Stimulated activated CD8-positive, alpha-beta memory T cell treated with anti-CD3 and anti-CD28 coated beads, Interleukin-12 subunit alpha, Interleukin-12 subunit beta, amount 100 ng/mL, for 1 hour (primary cell): ENCODE results near the gene BACE1-AS.
"Not testable (repeated sequence)": the region's sequence is repeated elsewhere in the genome, so short reads cannot be mapped to it uniquely, and the experiment has no call there.

Source experiments
- DNase-seq: peaks from one replicate; pipeline ENCODE4 v3.0.0-alpha.2; 2020; ENCODE audit warnings: low read depth

Gene BACE1-AS

GRCh38 chr11:117327255-117327566, 36.1 kb downstream of the BACE1-AS start:
- not testable (repeated sequence) for DNase-seq

- DNase-seq: peak; percentile 89
These were observed 36.6 kb downstream of the BACE1-AS start, which contains the start of gene CEP164 for GRCh38 chr11:117327567-117328374. Gene CEP164, plus strand, starts transcription at chr11:117327854. Its CDS starts 10,733 bp downstream, at chr11:117338587.

- no peak for DNase-seq
These were observed 37.3 kb downstream of the BACE1-AS start for GRCh38 chr11:117328375-117329010.

- no peak for DNase-seq
These were observed 41.7 kb downstream of the BACE1-AS start for GRCh38 chr11:117332843-117333242.

- no peak for DNase-seq
These were observed 42.8 kb downstream of the BACE1-AS start for GRCh38 chr11:117333917-117334316.

GRCh38 chr11:117334896-117335295, 43.8 kb downstream of the BACE1-AS start:
- no peak for DNase-seq

GRCh38 chr11:117335399-117335798, 44.3 kb downstream of the BACE1-AS start:
- no peak for DNase-seq

GRCh38 chr11:117337076-117337475, 45.9 kb downstream of the BACE1-AS start:
- no peak for DNase-seq
